ENCODE measurements around the gene TBC1D22A.
A peak's percentile ranks its signal among the peaks of the same experiment; 100 is the strongest.

The TBC1D22A gene

GRCh38 chr22:47043835-47044721 is 281.6 kb downstream of the TBC1D22A start:
- no peak for TF ChIP-seq CTCF (IDR thresholded peaks at IDR 0.05; ENCODE audit: low read depth, low read length)
- H3K4me3 ChIP-seq (replicated peaks in 1 of 2; ENCODE audit: low read depth in 2 of 2, low read length in 2 of 2): no peak overlapping the region
- peak; percentile 32 to 34 for DNase-seq (ENCODE audit: low read depth in 2 of 2)

DNA sequence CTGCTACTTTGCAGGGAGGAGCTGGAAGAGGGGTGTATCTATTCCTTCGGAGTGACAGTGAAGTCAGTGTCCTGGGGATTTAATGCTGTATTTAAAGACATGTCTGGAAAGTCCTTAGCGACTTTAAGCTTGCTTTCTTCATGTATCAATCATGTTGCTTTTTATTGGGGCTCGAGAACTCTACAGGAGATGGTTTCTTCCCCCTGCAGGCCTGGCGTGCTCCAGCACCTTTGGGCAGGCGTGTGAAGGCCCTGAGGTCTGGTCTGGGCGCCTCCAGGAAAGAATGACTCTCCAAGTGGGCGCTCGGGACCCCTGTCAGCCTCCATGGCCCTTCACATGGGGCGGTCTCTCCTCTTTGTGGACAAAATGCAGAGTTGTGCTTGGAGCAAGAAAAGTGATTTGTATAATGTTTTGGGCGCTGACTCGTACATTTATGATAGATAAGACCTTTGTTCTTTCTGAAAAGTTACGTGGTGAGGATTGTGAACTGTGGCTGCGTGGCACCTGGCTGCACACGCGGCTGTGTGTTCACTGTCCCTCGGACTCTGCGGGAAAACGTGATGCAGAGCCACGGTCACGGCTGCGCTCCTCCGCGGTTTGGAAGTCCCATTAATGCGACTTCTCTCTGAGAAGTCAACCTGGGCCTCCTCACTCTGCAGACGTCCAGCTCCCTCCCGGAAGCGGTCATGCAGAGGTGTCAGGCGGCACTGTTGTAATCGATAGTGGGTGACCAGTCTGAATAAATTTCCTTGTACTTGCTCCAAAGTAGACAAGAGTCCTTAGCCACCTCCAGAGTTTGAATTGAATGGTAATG is 282.5 kb downstream of the TBC1D22A start:
- H3K4me3 ChIP-seq (replicated peaks in 1 of 2; ENCODE audit: low read depth in 2 of 2, low read length in 2 of 2): no peak overlapping the region
- DNase-seq (ENCODE audit: low read depth in 2 of 2): no peak
- no peak for TF ChIP-seq CTCF (IDR thresholded peaks at IDR 0.05; ENCODE audit: low read depth, low read length)

DNA sequence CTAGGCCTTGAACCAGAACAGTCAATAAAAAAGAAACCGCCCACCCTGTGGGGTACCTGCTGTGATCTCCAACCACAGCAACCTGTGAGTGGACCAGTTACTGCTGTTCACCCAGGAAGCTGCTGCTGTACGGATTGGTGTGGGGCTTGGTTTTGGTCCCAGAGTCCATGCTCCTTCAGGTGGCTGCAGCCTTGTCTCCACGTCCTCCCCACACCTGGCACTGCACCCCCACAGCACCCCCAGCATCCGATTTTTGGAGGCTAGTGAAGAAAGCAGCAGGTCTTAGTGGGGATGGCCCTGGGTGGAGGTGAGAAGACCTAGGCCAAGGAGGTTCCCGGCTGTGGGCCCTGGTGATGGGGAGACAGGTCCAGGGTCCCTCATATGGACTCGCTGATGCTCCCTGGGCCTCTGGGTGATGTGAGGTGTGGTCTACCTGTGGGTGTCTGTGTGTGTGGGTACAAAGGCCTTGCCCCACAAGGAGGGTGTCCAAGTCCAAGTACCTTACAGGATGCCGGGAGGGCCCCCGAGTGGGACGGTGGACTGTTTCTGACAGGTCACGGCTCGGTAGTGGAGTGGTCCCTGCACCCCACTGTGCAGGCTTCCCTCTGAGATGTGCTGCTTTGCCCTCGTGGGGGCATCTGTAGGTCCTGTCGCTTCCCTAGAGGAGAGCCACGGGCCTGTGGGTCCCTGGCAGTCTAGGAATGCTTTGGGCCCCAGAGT is 283.4 kb downstream of the TBC1D22A start:
- no peak for TF ChIP-seq CTCF (IDR thresholded peaks at IDR 0.05; ENCODE audit: low read depth, low read length)
- DNase-seq (ENCODE audit: low read depth in 2 of 2): no peak
- no peak overlapping the region for H3K4me3 ChIP-seq (replicated peaks in 1 of 2; ENCODE audit: low read depth in 2 of 2, low read length in 2 of 2)

GRCh38 chr22:47046411-47047065 is 284.1 kb downstream of the TBC1D22A start:
- DNase-seq (ENCODE audit: low read depth in 2 of 2): no peak
- no peak overlapping the region for H3K4me3 ChIP-seq (replicated peaks in 1 of 2; ENCODE audit: low read depth in 2 of 2, low read length in 2 of 2)
- TF ChIP-seq CTCF (IDR thresholded peaks at IDR 0.05; ENCODE audit: low read depth, low read length): no peak

- H3K4me3 ChIP-seq (replicated peaks in 1 of 2; ENCODE audit: low read depth in 2 of 2, low read length in 2 of 2): no peak overlapping the region
- TF ChIP-seq CTCF (IDR thresholded peaks at IDR 0.05; ENCODE audit: low read depth, low read length): no peak
- DNase-seq (ENCODE audit: low read depth in 2 of 2): no peak
These were observed 285.1 kb downstream of the TBC1D22A start for GRCh38 chr22:47047321-47048122.
